HG03159 (cell line): Measurements from ENCODE around the gene C1QTNF1.

Experiments used
- ATAC-seq: cut with Tn5 transposase; IDR thresholded peaks from one replicate; pipeline ENCODE4 v1.9.1; 2021; ENCODE audit warnings: mild to moderate bottlenecking, moderate library complexity; ENCODE audit not compliant: unreplicated experiment

The C1QTNF1 gene

GRCh38 chr17:79023886-79024771, at the start of gene C1QTNF1:
TSS of gene C1QTNF1 (plus strand) at chr17:79024169. CDS start at chr17:79043969, 19,800 bp downstream.
- no peak for ATAC-seq

- no peak for ATAC-seq
Observed at GRCh38 chr17:78974635-78975591, 49.1 kb upstream of the C1QTNF1 start.

- ATAC-seq, result no peak
Observed at GRCh38 chr17:78976907-78977680, 46.9 kb upstream of the C1QTNF1 start.

- no peak for ATAC-seq
Observed at GRCh38 chr17:78977681-78977943, 46.4 kb upstream of the C1QTNF1 start.

GRCh38 chr17:78977997-78978973, 45.7 kb upstream of the C1QTNF1 start:
- no peak for ATAC-seq

- no peak for ATAC-seq
Observed at GRCh38 chr17:78979780-78980623, 44.0 kb upstream of the C1QTNF1 start, which contains the start of gene LGALS3BP. TSS of gene LGALS3BP (minus strand) at chr17:78979923. CDS start at chr17:78977191, 2,732 bp downstream.

- ATAC-seq, result no peak
Observed at GRCh38 chr17:78980624-78980972, 43.4 kb upstream of the C1QTNF1 start.

- no peak for ATAC-seq
Observed at GRCh38 chr17:78981010-78981888, 42.7 kb upstream of the C1QTNF1 start.

- ATAC-seq, result no peak
Observed at GRCh38 chr17:78985395-78985794, 38.6 kb upstream of the C1QTNF1 start.

GRCh38 chr17:78986048-78986648, 37.8 kb upstream of the C1QTNF1 start:
- ATAC-seq, result no peak

- no peak for ATAC-seq
Observed at GRCh38 chr17:78986649-78987328, 37.2 kb upstream of the C1QTNF1 start.

GRCh38 chr17:78988152-78988551, 35.8 kb upstream of the C1QTNF1 start:
- ATAC-seq, result no peak

- ATAC-seq, result no peak
Observed at GRCh38 chr17:78990349-78991016, 33.5 kb upstream of the C1QTNF1 start.

- no peak for ATAC-seq
Observed at GRCh38 chr17:78991017-78991738, 32.8 kb upstream of the C1QTNF1 start.

- no peak for ATAC-seq
Observed at GRCh38 chr17:78991906-78992532, 31.9 kb upstream of the C1QTNF1 start.
